ENCODE results near the gene RARS2. TPM values are rescaled to one million over a fixed set of nuclear protein-coding genes. Genes with fewer than 3 reads are reported as not detected.

The RARS2 gene
- total RNA-seq, 2 donors from 2014 or later: 49.7 to 57.0 TPM

GRCh38 chr6:87572021-87572420, 17.8 kb downstream of the RARS2 start:
- H3K4me1 ChIP-seq (ENCODE audit: control insufficient read depth, insufficient read depth, low read length): peaks cover 4% of the 10 kb centered on the region
- H3K27ac ChIP-seq (ENCODE audit: low read depth, low read length): no peak overlapping the region
- H3K36me3 ChIP-seq (ENCODE audit: control insufficient read depth, insufficient read depth, low read length): peaks cover 29% of the 10 kb centered on the region
- Mint-ChIP-seq H3K27ac (no peak overlapping the region), H3K9me3 (no peaks in the 10 kb centered on the region), H3K4me3 (no peak overlapping the region), H3K27me3 (ENCODE audit: insufficient read depth) (no peaks in the 10 kb centered on the region), H3K4me1 (peaks cover 24% of the 10 kb centered on the region), H3K36me3 (ENCODE audit: low read depth) (peaks cover 26% of the 10 kb centered on the region)
- no peaks in the 10 kb centered on the region for H3K27me3 ChIP-seq (ENCODE audit: control insufficient read depth, insufficient read depth, low read length, poor library complexity, severe bottlenecking)
- TF ChIP-seq CTCF (conservative IDR thresholded peaks at IDR 0.05): no peak
- H3K4me3 ChIP-seq (ENCODE audit: low read length): no peak overlapping the region
- WGBS, 2 experiments (ENCODE audit: insufficient coverage in 1 of 2, insufficient read length in 1 of 2): 83 to 98% methylated on average over 1 to 4 of the region's 4 CpGs
- H3K9ac ChIP-seq (ENCODE audit: extremely low read depth, low read length, poor library complexity, severe bottlenecking): no peak overlapping the region
- DNase-seq: no peak
- H3K9me3 ChIP-seq (ENCODE audit: control insufficient read depth, low read length): peaks cover 2% of the 10 kb centered on the region

- Histone ChIP-seq H3K4me1 (ENCODE audit: control insufficient read depth, insufficient read depth, low read length) (no peaks in the 10 kb centered on the region), H3K9me3 (ENCODE audit: control insufficient read depth, low read length) (no peaks in the 10 kb centered on the region), H3K27me3 (ENCODE audit: control insufficient read depth, insufficient read depth, low read length, poor library complexity, severe bottlenecking) (no peaks in the 10 kb centered on the region), H3K9ac (ENCODE audit: extremely low read depth, low read length, poor library complexity, severe bottlenecking) (no peak overlapping the region), H3K4me3 (ENCODE audit: low read length) (no peak overlapping the region), H3K36me3 (ENCODE audit: control insufficient read depth, insufficient read depth, low read length) (peaks cover 68% of the 10 kb centered on the region), H3K27ac (ENCODE audit: low read depth, low read length) (no peak overlapping the region)
- H3K36me3 Mint-ChIP-seq (ENCODE audit: low read depth): peaks cover 48% of the 10 kb centered on the region
- no peaks in the 10 kb centered on the region for H3K4me1 Mint-ChIP-seq
- no peak for DNase-seq
- WGBS, 2 experiments (ENCODE audit: insufficient coverage in 1 of 2, insufficient read length in 1 of 2): 100% methylated on average over 1 of the region's 1 CpG; no CpG with 5 or more reads in 1 of the 2 experiments
- H3K4me3 Mint-ChIP-seq: no peak overlapping the region
- no peak overlapping the region for H3K27ac Mint-ChIP-seq
- no peak for TF ChIP-seq CTCF (conservative IDR thresholded peaks at IDR 0.05)
- H3K27me3 Mint-ChIP-seq (ENCODE audit: insufficient read depth): no peaks in the 10 kb centered on the region
- H3K9me3 Mint-ChIP-seq: no peaks in the 10 kb centered on the region
Observed at GRCh38 chr6:87561017-87561416, 28.8 kb downstream of the RARS2 start.

- no peak for DNase-seq
- no peak overlapping the region for H3K27ac Mint-ChIP-seq
- peaks cover 75% of the 10 kb centered on the region for H3K36me3 ChIP-seq (ENCODE audit: control insufficient read depth, insufficient read depth, low read length)
- H3K27me3 ChIP-seq (ENCODE audit: control insufficient read depth, insufficient read depth, low read length, poor library complexity, severe bottlenecking): no peaks in the 10 kb centered on the region
- no peak for TF ChIP-seq CTCF (conservative IDR thresholded peaks at IDR 0.05)
- no peak overlapping the region for H3K27ac ChIP-seq (ENCODE audit: low read depth, low read length)
- no peaks in the 10 kb centered on the region for H3K9me3 Mint-ChIP-seq
- H3K4me3 ChIP-seq (ENCODE audit: low read length): no peak overlapping the region
- no peak overlapping the region for H3K4me3 Mint-ChIP-seq
- no peaks in the 10 kb centered on the region for H3K9me3 ChIP-seq (ENCODE audit: control insufficient read depth, low read length)
- H3K4me1 Mint-ChIP-seq: peaks cover 3% of the 10 kb centered on the region
- H3K4me1 ChIP-seq (ENCODE audit: control insufficient read depth, insufficient read depth, low read length): no peaks in the 10 kb centered on the region
- peaks cover 50% of the 10 kb centered on the region for H3K36me3 Mint-ChIP-seq (ENCODE audit: low read depth)
- no peak overlapping the region for H3K9ac ChIP-seq (ENCODE audit: extremely low read depth, low read length, poor library complexity, severe bottlenecking)
- H3K27me3 Mint-ChIP-seq (ENCODE audit: insufficient read depth): no peaks in the 10 kb centered on the region
Observed at GRCh38 chr6:87558446-87558845, 31.3 kb downstream of the RARS2 start.

All from endodermal cell (in vitro differentiated cells).